NCI-H2081 treated with DMSO at 0.1 percent for 48 hours (cell line): Measurements from ENCODE around the gene ZNF503.

ENCODE experiments used
- DNase-seq: peaks from one replicate; lab custom pipeline; 2025; lab: John Stamatoyannopoulos, UW

ZNF503 gene

GRCh38 chr10:75406462-75407223 lies 5.1 kb upstream of the ZNF503 start:
- DNase-seq: no peak

GRCh38 chr10:75405598-75406461 lies 4.3 kb upstream of the ZNF503 start:
- DNase-seq: no peak

GRCh38 chr10:75404815-75405597 lies 3.4 kb upstream of the ZNF503 start:
- no peak for DNase-seq

GRCh38 chr10:75403939-75404814 lies 2.6 kb upstream of the ZNF503 start:
- DNase-seq: no peak

GRCh38 chr10:75403144-75403938 lies 1.8 kb upstream of the ZNF503 start:
- DNase-seq: no peak

- no peak for DNase-seq
Measured at GRCh38 chr10:75402486-75403143, 1.1 kb upstream of the ZNF503 start.

- DNase-seq: peak; percentile 6
Measured at GRCh38 chr10:75400771-75401568, 594 bp downstream of the ZNF503 start.

- DNase-seq: no peak
Measured at GRCh38 chr10:75400163-75400770, 1.3 kb downstream of the ZNF503 start.

GRCh38 chr10:75399461-75400162 lies 2.0 kb downstream of the ZNF503 start:
- DNase-seq: no peak

GRCh38 chr10:75398692-75399460 lies 2.7 kb downstream of the ZNF503 start:
- no peak for DNase-seq

GRCh38 chr10:75398200-75398691 lies 3.3 kb downstream of the ZNF503 start:
- DNase-seq: no peak

GRCh38 chr10:75397496-75398199 lies 3.9 kb downstream of the ZNF503 start:
- DNase-seq: no peak

GRCh38 chr10:75396631-75397495 lies 4.7 kb downstream of the ZNF503 start:
- no peak for DNase-seq

GRCh38 chr10:75395932-75396630 lies 5.5 kb downstream of the ZNF503 start:
- no peak for DNase-seq
